ENCODE results near the gene SRR.

The SRR gene

DNA sequence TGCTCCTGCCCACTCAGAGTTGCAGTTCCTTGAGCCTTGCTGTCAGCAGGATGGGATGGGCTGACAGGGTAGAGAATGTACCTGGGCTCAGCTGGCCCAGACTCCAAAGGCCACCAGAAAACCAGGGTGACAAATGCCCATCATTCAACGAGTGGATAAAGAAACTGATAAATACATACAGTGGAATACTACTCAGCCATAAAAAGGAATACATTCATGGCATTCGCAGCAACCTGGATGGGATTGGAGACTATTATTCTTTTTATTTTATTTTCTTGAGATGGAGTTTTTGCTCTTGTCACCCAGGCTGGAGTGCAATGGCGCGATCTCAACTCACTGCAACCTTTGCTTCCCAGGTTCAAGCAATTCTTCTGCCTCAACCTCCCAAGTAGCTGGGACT, 53.5 kb downstream of the SRR start:
- no peaks in the 10 kb centered on the region for H3K27me3 ChIP-seq (replicated peaks)
- TF ChIP-seq, protein P1, sequence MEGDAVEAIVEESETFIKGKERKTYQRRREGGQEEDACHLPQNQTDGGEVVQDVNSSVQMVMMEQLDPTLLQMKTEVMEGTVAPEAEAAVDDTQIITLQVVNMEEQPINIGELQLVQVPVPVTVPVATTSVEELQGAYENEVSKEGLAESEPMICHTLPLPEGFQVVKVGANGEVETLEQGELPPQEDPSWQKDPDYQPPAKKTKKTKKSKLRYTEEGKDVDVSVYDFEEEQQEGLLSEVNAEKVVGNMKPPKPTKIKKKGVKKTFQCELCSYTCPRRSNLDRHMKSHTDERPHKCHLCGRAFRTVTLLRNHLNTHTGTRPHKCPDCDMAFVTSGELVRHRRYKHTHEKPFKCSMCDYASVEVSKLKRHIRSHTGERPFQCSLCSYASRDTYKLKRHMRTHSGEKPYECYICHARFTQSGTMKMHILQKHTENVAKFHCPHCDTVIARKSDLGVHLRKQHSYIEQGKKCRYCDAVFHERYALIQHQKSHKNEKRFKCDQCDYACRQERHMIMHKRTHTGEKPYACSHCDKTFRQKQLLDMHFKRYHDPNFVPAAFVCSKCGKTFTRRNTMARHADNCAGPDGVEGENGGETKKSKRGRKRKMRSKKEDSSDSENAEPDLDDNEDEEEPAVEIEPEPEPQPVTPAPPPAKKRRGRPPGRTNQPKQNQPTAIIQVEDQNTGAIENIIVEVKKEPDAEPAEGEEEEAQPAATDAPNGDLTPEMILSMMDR (IDR thresholded peaks at IDR 0.05; ENCODE audit: low read depth, low read length, missing control alignments): no peak
- H3K4me3 ChIP-seq (ENCODE audit: low read depth, low read length): no peak overlapping the region
- H3K27ac ChIP-seq: no peak overlapping the region
- no peak for DNase-seq
- in situ Hi-C loops (cut with HindIII; ENCODE audit: low pct_ligation_motif_present, low sequenced_read_pairs): no loop called here
- no peaks in the 10 kb centered on the region for H3K36me3 ChIP-seq (replicated peaks)

- TF ChIP-seq, protein P1 (IDR thresholded peaks at IDR 0.05; ENCODE audit: low read depth, low read length, missing control alignments): no peak
- H3K27me3 ChIP-seq (replicated peaks): no peaks in the 10 kb centered on the region
- no peak overlapping the region for H3K27ac ChIP-seq
- no peak for DNase-seq
- H3K36me3 ChIP-seq (replicated peaks): no peaks in the 10 kb centered on the region
- no peak overlapping the region for H3K4me3 ChIP-seq (ENCODE audit: low read depth, low read length)
- in situ Hi-C loops (cut with HindIII; ENCODE audit: low pct_ligation_motif_present, low sequenced_read_pairs): no loop called here
These were observed 54.2 kb downstream of the SRR start for GRCh38 chr17:2357931-2358434.

DNA sequence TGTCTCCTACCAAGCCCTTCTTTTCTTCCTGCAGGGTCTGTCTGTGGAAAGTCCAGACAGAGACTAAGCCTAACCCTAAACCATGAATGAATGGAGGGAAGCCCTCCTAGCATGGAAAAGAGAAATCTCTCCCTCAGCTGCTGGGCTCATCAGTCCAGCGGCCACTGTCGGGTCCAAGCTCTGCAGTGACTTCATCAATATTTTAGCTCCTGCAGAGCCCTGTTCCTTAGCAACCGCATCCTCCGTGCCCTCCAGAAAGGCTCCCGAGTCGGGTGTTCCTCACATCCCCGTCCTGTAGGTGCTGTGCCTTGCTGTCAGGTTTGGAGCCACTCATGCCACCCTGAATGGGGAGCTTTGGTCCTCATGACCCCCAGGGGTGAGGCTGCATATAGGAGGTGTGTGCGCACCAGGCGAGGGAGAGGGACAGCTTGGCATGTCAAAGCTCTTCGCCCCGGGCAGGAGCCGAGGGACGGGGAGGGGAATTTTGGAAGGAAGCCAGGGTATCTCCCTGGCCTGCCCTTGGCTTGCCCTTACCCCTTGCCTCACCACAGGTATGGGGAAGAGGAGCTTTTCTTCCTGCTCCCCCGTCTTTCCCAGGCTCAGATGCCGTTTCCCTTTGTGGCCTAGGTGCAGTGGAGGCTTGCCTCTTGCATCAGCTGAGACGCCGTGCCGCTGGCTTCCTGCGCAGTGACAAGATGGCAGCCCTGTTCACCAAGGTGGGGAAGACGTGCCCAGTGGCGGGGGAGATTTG, 57.4 kb downstream of the SRR start:
- no peak for DNase-seq
- Histone ChIP-seq H3K27ac (no peak overlapping the region), H3K36me3 (replicated peaks) (peaks cover 2% of the 10 kb centered on the region), H3K27me3 (replicated peaks) (no peaks in the 10 kb centered on the region), H3K4me3 (ENCODE audit: low read depth, low read length) (no peak overlapping the region)
- in situ Hi-C loops (cut with HindIII; ENCODE audit: low pct_ligation_motif_present, low sequenced_read_pairs): no loop called here
- TF ChIP-seq, protein P1 (IDR thresholded peaks at IDR 0.05; ENCODE audit: low read depth, low read length, missing control alignments): no peak

GRCh38 chr17:2362016-2362415, 58.3 kb downstream of the SRR start:
- in situ Hi-C loops (cut with HindIII; ENCODE audit: low pct_ligation_motif_present, low sequenced_read_pairs): no loop called here
- TF ChIP-seq, protein P1 (IDR thresholded peaks at IDR 0.05; ENCODE audit: low read depth, low read length, missing control alignments): no peak

DNA sequence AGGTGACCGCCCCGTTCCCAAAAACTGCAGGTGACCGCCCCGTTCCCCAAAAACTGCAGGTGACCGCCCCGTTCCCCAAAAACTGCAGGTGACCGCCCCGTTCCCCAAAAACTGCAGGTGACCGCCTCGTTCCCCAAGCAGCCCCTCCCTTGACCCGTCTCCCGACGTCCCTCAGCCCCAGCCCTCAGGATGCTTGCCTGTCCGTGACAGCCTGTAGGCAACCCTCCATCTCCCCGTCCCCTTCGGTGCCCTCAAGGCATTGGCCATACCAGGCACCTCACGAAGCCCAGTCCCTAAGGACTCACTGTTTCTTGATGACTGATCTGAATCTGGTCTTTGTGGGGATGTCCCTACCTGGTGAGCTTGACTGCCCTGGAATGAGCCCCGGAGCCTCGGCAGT, 58.7 kb downstream of the SRR start:
- Histone ChIP-seq H3K27me3 (replicated peaks) (no peaks in the 10 kb centered on the region), H3K27ac (no peak overlapping the region), H3K36me3 (replicated peaks) (peaks cover 2% of the 10 kb centered on the region), H3K4me3 (ENCODE audit: low read depth, low read length) (no peak overlapping the region)
- TF ChIP-seq, protein P1 (IDR thresholded peaks at IDR 0.05; ENCODE audit: low read depth, low read length, missing control alignments): no peak
- DNase-seq: no peak
- in situ Hi-C loops (cut with HindIII; ENCODE audit: low pct_ligation_motif_present, low sequenced_read_pairs): no loop called here

More at GRCh38 chr17:2362016-2362415, 58.3 kb downstream of the SRR start:
- DNase-seq: no peak
- Histone ChIP-seq H3K4me3 (ENCODE audit: low read depth, low read length) (no peak overlapping the region), H3K27ac (no peak overlapping the region), H3K27me3 (replicated peaks) (no peaks in the 10 kb centered on the region), H3K36me3 (replicated peaks) (peaks cover 2% of the 10 kb centered on the region)

Data from brain microvascular endothelial cell (primary cell).